Lower lobe of right lung (tissue), 2 donors: ENCODE results near the gene DPM3. TPM values are rescaled to one million over a fixed set of nuclear protein-coding genes. Genes with fewer than 3 reads are reported as not detected.

Source experiments
- ATAC-seq, 2 donors: fragments of 200-7000 bp; cut with Tn5 transposase; one replicate each; pipeline ENCODE4 v1.9.1; 2020 to 2022; ENCODE audit warnings: mild to moderate bottlenecking in 2 of 2, moderate library complexity in 2 of 2
- DNase-seq: peaks from one replicate; pipeline ENCODE4 v3.0.0-alpha.2; 2020
- H3K27ac ChIP-seq: fragments of 200-600 bp; one replicate; pipeline ENCODE4 v1.8.0; 2022
- H3K27me3 ChIP-seq: fragments of 200-600 bp; one replicate; pipeline ENCODE4 v1.8.0; 2022; ENCODE audit warnings: low read depth
- H3K36me3 ChIP-seq: fragments of 200-600 bp; one replicate; pipeline ENCODE4 v1.8.0; 2022; ENCODE audit warnings: mild to moderate bottlenecking
- H3K4me1 ChIP-seq: fragments of 200-600 bp; one replicate; pipeline ENCODE4 v1.8.0; 2022
- H3K4me3 ChIP-seq: fragments of 200-600 bp; one replicate; pipeline ENCODE4 v1.8.0; 2022; ENCODE audit warnings: mild to moderate bottlenecking
- H3K9me3 ChIP-seq: fragments of 200-600 bp; one replicate; pipeline ENCODE4 v1.8.0; 2022
- intact Hi-C: fragments of 100-400 bp; cut with DNase I; formaldehyde crosslinking; loops from one replicate; pipeline ENCODE4 v1.11.0; 2022
- total RNA-seq: library from RNA; stranded (reverse); fragmentation: NEBNext Ultra II Directional; extraction: Animal tissue kit (Norgen Biotek cat#: 25700); gene quantifications from one replicate; pipeline ENCODE4 v1.2.1, GENCODE V29; 2021
- TF ChIP-seq, protein P1 (sequence below): fragments of 200-600 bp; IDR thresholded peaks from one replicate; pipeline ENCODE4 v1.8.0; 2022; ENCODE audit warnings: antibody characterized with exemption, mild to moderate bottlenecking
- donor health status: DM: no; HTN: yes; CAD: no; lungs with severe emphysema.

The DPM3 gene
- total RNA-seq, 1 donor from 2014 or later, result 62.3 TPM

DNA sequence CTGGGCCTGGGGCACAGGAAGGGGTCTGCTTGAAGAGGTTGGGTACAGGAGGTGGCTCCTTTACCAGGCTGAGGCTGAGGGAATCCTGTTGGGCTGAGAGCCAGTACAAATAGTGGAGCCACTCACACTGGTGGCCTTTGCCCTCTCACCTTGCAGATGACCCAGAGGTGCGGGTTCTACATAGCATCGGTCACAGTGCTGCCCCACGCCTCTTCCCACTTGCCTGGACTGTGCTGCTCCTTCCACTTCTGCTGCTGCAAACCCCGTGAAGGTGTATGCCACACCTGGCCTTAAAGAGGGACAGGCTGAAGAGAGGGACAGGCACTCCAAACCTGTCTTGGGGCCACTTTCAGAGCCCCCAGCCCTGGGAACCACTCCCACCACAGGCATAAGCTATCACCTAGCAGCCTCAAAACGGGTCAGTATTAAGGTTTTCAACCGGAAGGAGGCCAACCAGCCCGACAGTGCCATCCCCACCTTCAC, 6.5 kb downstream of the DPM3 start:
- DNase-seq (no peak), ATAC-seq (no peak)
- peak overlapping the region; percentile 64 for H3K4me3 ChIP-seq

DNA sequence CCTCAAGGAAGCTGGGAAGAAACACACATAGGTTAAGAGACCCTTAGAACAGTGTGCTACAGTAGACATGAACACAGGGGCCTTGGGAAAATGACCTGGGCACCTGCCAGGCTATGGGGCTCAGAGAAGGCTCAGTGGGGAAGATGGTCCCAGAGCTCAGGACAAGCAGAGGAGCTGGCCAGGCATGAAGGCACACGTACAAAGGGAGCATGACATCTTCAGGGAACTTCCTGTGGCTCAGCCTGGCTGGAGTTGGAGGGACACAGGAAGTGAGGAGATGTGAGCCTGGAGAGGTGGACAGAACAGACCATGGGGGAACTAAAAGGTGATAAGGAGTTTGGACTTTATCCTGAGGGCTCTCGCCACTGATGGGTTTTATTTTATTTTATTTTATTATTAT, 8.5 kb downstream of the DPM3 start:
- Histone ChIP-seq H3K36me3 (peaks cover 50% of the 10 kb centered on the region), H3K4me3 (peak overlapping the region; percentile 64), H3K27me3 (peaks cover 7% of the 10 kb centered on the region), H3K9me3 (no peaks in the 10 kb centered on the region), H3K4me1 (peaks cover 69% of the 10 kb centered on the region), H3K27ac (peak overlapping the region; percentile 91)
- DNase-seq, result no peak
- TF ChIP-seq, protein P1, sequence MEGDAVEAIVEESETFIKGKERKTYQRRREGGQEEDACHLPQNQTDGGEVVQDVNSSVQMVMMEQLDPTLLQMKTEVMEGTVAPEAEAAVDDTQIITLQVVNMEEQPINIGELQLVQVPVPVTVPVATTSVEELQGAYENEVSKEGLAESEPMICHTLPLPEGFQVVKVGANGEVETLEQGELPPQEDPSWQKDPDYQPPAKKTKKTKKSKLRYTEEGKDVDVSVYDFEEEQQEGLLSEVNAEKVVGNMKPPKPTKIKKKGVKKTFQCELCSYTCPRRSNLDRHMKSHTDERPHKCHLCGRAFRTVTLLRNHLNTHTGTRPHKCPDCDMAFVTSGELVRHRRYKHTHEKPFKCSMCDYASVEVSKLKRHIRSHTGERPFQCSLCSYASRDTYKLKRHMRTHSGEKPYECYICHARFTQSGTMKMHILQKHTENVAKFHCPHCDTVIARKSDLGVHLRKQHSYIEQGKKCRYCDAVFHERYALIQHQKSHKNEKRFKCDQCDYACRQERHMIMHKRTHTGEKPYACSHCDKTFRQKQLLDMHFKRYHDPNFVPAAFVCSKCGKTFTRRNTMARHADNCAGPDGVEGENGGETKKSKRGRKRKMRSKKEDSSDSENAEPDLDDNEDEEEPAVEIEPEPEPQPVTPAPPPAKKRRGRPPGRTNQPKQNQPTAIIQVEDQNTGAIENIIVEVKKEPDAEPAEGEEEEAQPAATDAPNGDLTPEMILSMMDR, result no peak
- no peak for ATAC-seq
- intact Hi-C loops, result no loop called here

More for the DNA sequence above, 6.5 kb downstream of the DPM3 start:
- H3K4me1 ChIP-seq, result peaks cover 63% of the 10 kb centered on the region
- H3K9me3 ChIP-seq, result no peaks in the 10 kb centered on the region
- TF ChIP-seq, protein P1, result no peak
- intact Hi-C loops, result no loop called here
- H3K36me3 ChIP-seq, result peaks cover 50% of the 10 kb centered on the region
- H3K27me3 ChIP-seq, result no peaks in the 10 kb centered on the region
- H3K27ac ChIP-seq, result peak overlapping the region; percentile 91

DNA sequence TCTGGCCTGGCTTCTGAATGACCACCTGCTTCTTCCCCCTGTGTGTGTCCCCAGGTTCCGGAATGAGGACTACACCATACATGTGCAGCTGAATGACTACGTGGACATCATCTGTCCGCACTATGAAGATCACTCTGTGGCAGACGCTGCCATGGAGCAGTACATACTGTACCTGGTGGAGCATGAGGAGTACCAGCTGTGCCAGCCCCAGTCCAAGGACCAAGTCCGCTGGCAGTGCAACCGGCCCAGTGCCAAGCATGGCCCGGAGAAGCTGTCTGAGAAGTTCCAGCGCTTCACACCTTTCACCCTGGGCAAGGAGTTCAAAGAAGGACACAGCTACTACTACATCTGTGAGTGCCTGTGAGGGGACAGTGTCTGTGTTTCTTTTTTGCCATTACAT, 9.0 kb downstream of the DPM3 start:
- intact Hi-C loops, result no loop called here
- ATAC-seq (no peak), DNase-seq (peak; percentile 58)
- peak overlapping the region; percentile 64 for H3K4me3 ChIP-seq
- H3K9me3 ChIP-seq, result no peaks in the 10 kb centered on the region
- TF ChIP-seq, protein P1, result no peak
- H3K27me3 ChIP-seq, result peaks cover 7% of the 10 kb centered on the region
- peak overlapping the region; percentile 91 for H3K27ac ChIP-seq
- H3K36me3 ChIP-seq, result peaks cover 50% of the 10 kb centered on the region
- H3K4me1 ChIP-seq, result peaks cover 70% of the 10 kb centered on the region

DNA sequence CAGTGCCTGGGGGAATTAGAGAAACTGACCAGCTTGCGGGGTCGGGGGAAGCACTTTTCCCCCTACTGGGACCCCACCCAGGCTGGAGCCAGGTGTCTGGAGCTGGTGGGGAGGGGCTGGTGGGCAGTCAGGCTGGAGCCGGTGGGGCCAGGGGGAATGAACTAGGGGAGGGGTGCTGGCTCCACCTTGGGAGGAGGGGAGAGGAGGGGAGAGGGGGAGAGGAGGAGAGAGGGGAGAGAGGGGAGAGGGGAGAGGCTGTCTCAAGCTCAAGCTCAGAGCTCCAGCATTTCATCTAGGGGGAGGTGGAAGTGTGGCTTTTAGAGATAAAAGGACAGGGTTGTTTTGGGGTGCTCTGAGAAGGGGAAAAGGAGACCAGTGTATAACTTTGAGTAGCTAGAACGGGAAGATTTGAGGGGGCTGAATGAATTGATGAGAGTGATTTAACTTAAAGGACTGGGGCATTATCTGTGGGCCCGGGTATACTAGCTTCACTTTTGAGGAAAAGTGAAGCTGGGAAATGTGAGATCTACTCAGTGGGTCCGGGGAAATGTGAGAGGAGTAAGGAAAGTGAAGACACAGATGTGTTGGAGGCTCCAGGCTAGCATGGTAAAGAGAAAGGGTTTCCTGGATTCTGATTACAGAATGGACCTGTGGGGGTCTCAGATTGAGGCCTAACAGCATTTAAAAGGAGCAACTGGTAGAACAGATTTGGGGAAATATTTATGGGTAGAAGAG, 9.9 kb downstream of the DPM3 start:
- DNase-seq (no peak), ATAC-seq (no peak)
- peak overlapping the region; percentile 64 for H3K4me3 ChIP-seq
- H3K36me3 ChIP-seq, result peaks cover 50% of the 10 kb centered on the region
- TF ChIP-seq, protein P1, result no peak
- H3K9me3 ChIP-seq, result no peaks in the 10 kb centered on the region
- H3K4me1 ChIP-seq, result peaks cover 78% of the 10 kb centered on the region
- peaks cover 13% of the 10 kb centered on the region for H3K27me3 ChIP-seq
- H3K27ac ChIP-seq, result peak overlapping the region; percentile 91
- intact Hi-C loops, result no loop called here

DNA sequence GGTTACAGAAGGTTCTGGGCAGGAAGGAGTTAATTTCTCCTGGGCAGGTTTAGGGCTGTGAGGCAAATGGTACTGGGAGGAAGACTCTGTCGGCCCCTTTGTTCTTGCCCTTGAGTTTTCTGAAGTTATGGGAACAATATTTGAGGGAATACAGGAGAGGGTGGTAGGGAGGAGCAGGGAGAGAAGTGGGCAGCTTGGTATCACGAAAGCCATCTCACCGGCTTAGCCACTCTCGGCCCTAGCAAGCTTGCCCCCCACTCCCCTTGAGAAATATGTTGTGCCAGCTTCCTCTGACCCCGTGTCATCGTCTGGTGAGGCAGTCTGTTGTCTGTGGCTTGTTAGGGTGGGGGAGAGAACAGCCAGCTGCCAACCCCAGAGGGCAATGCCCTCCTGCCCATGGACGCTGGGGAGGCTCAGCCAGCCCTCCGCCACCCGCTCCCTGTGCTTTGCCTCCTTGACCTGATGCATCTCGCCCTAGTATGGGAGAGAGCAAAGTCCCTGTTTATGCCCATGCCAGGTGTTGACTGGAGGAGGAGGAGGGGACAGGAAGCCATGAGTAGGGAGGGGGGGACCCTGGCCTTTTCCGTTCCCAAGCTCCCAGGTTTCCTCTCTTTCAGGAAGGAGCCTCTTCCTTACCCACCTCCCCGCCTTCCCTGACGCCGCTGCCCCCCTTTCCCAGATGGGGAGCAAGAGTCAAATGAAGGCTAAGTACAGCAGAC, 11.4 kb downstream of the DPM3 start:
- TF ChIP-seq, protein P1, result no peak
- Histone ChIP-seq H3K27me3 (peaks cover 13% of the 10 kb centered on the region), H3K9me3 (no peaks in the 10 kb centered on the region), H3K4me3 (peak overlapping the region; percentile 64), H3K27ac (peak overlapping the region; percentile 91), H3K4me1 (peaks cover 78% of the 10 kb centered on the region), H3K36me3 (peaks cover 41% of the 10 kb centered on the region)
- peak; percentile 55 for DNase-seq
- intact Hi-C loops, result no loop called here
- ATAC-seq, result no peak
